Activated effector memory CD4-positive, alpha-beta T cell treated with Interleukin-2 at 50 U/mL for 16 hours (primary cell): ENCODE data around the gene BMPER.
"Not testable (repeated sequence)": the region's sequence is repeated elsewhere in the genome, so short reads cannot be mapped to it uniquely, and the experiment has no call there.

ENCODE experiments used
- DNase-seq: peaks from one replicate; pipeline ENCODE4 v3.0.0-alpha.2; 2020

The BMPER gene

DNA sequence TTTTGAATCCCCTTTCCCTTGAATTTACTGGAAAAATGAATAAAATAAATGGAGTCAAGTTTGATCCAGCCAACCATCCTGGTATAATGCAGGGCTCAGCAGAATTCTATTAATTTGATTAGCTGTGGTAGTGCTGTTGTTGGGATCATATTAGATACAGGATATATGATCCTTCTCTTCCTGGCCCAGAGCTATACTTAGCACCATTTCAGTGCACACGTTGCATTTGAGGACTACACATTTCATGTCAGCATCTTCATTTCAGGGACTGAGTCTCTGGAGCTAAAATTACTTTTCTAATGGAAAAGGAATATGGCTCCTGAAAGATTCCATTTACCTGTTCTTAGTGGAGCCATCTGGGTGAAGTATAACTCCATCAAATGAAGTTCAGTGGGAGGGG, 240.3 kb downstream of the BMPER start:
- DNase-seq: no peak

DNA sequence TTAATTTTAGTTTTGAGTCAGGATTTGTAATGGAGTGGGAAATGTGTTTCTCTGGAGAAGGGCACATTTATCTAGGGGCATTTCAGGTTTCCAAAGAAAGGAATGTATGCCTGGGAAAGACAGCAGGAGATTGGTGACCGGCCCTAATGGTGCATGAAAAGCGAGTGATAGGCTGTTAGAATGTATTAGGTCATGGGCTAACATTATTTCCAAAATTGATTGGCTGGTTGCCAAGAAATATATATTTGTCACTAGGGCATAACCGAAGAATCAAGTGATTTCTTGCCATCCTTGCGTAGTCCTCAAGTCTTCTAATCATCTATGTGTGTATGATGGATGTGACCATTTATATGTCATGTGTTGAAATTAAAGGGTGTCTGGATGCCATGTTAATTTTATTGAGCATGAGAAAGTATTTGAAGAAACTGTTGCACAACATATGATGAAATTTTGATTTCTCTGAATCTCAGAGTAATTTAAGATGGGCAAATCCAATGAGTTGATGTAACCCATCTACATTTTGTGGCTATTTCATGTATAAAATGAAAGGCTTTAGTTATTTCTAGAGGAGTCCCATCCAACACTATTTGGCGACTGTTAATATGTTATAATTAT, 248.4 kb downstream of the BMPER start:
- no peak for DNase-seq

DNA sequence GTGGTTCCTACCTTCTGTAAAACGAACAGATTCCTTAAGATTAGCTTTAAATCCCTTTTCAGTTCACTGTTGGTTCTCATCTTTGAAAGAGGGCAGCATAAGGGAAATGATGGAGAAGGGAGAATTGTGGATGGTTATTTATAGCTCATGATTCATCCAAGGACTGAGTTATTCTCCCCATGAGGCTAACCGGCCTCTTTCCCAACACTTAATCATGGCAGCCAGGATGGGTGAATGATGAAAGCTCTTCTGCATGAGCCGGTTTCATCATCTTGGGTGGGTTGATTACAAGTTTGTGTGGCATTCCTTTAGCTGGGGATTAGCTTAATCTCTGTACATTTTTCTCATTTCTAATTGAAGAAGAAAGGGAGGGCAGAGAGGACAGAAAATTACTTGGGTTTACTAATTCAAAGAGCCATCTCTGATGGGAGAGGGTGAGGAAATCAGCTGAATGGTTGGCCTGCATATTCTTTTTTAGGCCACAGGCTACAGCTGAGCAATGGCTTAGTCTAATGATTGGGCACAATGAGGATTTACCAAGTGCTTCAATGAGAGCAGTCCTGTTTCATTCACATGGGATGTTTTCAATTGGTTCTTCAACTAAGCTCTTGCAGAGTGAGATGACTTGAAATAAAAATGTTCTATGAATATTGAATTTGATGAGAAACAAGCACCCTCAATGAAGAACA, 250.0 kb downstream of the BMPER start:
- DNase-seq: no peak

DNA sequence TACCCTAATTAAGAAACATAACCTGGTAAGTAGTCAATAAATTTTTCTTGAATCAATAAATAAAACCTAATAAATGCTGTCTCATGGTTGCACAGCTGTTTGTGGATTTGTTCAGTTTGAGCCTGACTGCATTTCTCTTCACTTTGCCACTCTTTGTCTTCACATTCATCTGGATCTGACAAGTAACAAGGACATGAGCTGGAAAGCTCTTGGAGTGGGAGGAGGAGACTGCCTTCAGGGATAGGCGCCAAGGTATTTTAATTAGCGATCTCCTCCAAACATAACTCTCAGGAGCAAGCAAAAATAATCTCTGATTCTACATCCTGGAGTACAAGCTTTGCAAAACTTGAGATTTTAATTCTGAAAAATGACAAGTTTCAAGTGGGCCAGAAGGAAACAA, 251.0 kb downstream of the BMPER start:
- DNase-seq: no peak

DNA sequence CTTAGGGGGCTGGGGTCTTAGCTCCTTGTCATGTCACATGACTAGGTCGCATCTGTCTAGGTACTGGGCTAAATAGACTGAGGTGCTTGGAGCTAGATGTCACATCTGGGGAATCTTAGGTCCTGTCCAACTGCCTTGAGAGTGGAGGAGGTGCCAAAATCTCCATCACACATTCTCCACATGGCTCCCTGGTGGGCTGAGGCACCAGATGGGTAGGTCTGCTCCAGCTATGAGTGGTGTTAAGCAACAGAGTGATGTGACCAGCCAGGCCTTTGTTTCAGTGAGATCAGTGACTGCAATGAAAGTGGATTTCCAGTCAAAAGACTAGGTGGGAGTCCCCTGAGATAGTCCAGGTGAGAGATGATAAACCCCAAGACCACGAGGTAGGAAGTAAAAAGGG, 251.8 kb downstream of the BMPER start:
- no peak for DNase-seq

DNA sequence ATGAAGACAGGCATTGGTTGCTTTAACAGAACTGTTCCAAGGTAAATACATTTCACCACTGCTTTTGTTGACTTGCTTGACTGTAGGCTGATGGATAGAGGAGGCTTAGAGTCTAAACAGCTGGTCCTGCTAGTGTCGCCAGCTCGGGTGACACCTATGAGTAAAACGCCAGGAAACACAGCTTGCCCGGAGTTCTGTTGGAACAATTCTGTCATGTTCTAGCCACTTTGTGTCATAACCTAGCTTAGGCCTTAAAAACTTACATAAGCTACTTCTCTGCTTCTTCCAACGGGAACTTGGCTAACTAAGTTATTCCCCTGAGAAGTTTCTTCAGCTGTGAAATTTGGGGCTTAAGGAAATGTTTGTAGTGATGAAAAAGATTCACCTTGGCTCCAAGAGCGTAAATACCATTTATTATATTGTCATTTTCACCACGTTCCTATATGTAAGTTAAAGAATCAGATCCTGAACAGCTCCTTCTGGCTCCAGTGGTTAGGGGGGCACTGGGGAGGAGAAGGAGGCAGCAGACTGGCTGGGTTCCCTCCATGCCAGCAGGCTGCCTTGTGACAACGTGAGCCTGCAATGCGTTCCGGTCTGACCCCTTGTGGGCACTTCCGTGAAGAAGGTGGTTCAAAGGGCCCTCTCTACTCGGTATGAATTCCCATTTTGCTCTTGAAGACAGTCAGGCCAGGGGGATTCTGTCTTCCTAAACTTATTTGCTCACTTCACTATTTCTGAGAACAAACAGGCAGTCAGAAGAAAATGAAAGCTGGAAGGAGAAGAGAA, 253.2 kb downstream of the BMPER start:
- DNase-seq: no peak

DNA sequence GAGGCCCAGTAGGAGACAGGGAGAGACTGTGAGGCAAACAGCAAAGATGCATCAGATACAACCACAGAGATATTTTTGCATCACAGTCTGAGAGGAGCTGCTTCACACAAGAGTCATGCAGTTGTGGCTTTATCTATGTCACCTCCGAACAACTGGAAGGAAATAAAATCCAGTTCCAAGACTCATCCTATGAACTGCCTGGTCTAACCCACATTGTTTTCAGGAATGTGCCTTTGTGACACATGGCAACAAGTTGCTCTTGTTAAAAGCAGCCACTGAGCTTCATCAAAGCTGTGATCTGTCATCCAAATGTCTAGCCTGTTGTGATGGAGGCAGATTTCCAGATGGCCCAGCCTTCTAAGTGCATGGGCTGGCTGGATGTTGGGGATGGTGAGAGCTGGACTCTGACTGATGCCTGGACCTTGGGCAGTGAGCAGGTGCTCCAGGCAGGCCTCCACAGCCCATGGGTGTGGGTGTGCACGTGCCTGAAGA, 255.0 kb downstream of the BMPER start:
- DNase-seq: no peak

DNA sequence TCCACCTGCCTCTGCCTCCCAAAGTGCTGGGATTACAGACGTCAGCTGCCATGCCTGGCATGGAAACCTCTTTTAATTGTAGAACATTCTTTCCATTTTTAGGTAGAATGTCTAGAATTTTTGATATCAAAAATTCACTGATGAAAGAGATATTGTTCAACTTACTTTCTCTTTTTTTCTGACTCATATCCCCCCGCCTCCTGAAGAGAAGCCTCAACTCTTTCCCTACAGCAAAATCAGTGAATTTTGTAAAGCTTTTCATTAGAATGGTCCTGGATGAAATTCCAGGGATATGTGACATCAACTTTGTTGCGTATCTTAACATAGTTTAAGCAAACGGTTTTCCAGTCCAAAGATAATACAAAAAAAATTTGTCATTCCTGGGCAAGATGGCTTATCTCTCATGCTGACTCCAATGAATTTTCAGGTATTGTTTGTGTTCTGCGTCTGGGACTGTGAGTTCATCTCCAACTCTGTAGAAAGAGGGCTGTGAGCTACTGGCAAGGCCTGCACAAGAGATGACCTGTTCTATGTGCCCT, 256.8 kb downstream of the BMPER start:
- no peak for DNase-seq

DNA sequence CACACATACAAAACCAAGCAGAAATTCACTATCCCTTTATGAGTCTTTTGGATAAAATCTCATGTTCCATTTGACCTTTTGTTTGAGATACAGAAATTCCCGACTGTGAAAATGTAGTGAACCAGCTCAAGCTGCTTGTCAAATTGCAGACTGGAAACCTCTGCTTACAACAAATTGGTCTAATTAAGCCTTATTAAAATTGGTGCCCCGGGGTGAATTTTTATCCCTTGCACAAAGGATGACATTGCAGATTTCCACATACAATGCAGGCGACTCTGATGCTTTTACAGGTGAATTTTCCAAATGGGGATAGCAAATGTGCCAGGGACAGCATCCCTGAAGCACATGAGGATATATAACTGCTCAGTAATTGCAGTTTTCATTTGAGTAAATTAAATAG, 257.3 kb downstream of the BMPER start:
- no peak for DNase-seq

DNA sequence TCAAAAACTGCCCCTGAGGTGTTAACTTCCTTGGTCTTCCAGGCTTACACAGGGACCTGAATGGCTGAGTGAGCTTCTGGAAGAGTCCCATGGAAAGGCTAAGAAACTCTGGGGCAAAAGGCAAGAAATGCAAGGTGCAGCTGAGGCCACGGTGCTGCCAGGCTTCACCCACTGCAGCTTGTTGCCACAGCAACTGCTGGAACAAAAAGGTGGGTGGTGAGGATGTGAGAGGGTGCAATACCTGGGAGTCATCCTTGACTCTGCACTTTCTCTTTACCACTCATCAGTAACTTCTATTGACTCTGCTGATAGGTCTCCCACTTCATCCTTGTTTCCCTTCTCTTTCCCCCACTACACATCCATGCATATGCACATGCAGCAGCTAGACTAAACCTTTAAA, 258.6 kb downstream of the BMPER start:
- DNase-seq: no peak

DNA sequence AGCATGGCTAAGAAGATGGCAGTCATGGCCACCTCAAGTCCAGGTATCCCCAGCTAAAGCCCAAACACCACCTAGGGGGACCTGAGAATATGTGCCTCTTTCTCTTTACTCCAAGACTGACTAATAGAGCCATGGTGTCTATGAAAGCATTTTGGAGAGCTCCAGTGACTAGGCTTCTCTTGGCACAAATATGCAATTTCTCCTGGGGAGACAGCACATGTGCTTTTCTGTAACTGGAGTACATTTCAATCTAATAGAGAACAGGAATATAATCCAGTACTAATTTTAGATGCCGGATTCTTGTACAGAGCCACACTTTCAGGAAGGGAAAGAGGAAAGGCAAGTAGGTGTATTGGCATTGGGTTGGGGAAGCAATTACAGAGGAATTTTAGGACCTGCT, 260.1 kb downstream of the BMPER start:
- no peak for DNase-seq

DNA sequence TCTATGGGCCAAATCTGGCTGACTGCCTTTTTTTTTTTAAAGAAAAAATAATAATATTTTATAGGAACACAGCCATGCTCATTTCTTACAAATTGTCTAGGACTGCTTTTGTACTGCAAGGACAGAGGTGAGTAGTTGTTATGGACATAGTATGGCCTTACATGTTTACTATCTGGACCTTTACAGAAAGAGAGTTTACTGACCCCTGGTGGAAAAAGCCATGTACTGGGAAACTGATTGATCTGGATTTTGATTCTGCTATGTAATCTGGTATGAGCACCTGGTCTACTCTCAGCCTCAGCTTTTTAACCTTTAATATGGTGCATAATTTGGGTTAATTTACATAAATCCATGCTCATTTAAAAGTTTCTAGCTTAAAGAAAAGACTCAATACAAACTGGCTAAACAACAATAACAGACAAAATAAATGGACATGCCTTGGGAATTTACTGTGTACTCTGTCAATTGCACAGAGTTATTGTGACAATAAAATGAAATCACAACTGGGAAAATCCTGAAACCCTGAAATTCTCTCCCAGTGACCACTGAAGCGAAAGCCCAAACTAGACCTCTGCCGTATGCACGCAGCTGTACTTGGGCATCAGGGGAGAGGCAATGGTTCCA, 260.7 kb downstream of the BMPER start:
- DNase-seq: no peak

DNA sequence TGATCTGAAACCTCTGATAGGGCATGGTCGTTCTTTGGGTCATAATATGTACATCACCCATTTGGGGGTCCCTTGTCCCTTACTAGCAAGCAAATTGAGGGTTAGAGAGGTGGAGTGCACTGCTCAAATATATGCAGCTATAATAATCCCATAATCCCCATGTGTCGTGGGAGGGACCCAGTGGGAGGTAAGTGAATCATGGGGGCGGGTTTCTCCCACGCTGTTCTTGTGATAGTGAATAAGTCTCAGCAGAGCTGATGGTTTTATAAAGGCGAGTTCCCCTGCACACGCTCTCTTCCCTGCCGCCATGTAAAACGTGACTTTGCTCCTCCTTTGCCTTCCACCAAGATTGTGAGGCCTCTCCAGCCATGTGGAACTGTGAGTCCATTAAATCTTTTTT, 262.7 kb downstream of the BMPER start:
- DNase-seq: no peak

DNA sequence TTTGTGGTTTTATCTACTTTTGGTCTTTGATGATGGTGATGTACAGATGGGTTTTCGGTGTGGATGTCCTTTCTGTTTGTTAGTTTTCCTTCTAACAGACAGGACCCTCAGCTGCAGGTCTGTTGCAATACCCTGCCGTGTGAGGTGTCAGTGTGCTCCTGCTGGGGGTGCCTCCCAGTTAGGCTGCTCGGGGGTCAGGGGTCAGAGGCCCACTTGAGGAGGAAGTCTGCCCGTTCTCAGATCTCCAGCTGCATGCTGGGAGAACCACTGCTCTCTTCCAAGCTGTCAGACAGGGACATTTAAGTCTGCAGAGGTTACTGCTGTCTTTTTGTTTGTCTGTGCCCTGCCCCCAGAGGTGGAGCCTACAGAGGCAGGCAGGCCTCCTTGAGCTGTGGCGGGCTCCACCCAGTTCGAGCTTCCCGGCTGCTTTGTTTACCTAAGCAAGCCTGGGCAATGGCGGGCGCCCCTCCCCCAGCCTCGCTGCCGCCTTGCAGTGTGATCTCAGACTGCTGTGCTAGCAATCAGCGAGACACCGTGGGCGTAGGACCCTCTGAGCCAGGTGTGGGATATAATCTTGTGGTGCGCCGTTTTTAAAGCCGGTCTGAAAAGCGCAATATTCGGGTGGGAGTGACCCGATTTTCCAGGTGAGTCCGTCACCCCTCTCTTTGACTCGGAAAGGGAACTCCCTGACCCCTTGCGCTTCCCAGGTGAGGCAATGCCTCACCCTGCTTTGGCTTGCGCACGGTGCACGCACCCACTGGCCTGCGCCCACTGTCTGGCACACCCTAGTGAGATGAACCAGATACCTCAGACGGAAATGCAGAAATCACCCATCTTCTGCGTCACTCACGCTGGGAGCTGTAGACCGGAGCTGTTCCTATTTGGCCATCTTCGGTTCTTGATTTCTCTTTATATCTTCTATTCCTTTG, 269.6 kb downstream of the BMPER start:
- DNase-seq: not testable (repeated sequence)

DNA sequence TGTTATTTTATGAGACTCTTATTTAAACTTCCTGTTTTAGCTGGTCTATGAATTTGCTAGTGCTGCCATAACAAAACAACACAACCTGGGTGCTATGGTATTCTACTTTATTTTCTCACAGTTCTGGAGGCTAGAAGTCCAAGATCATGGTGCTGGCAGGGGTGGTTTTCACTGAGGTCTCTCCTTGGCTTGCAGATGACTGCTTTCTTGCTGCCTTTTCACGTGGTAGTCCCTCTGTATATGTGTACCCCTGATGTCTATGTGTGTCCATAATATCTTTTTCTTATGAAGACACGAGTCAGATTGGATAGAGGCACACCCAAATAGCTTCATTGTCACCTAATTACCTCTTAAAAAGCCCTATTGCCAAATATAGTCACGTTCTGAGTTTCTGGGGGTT, 270.5 kb downstream of the BMPER start:
- no peak for DNase-seq

DNA sequence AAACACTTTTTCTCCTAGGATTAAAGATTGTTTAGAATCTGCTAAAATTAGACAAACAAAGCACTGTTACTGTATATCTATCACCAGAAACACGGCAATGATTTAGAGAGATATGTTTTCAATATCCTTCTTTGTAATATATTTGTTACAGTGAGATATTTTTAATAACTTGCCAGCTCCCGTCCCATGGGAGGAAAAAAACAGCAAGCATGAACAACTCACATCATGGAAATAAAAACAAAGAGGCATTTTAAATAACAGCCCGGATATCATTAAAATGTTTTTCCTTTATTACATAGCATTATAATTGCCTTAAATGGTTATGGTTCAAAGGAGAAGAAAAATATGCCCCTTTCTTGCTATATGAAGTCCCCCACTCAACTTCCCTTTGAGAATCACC, 272.1 kb downstream of the BMPER start:
- DNase-seq: no peak

DNA sequence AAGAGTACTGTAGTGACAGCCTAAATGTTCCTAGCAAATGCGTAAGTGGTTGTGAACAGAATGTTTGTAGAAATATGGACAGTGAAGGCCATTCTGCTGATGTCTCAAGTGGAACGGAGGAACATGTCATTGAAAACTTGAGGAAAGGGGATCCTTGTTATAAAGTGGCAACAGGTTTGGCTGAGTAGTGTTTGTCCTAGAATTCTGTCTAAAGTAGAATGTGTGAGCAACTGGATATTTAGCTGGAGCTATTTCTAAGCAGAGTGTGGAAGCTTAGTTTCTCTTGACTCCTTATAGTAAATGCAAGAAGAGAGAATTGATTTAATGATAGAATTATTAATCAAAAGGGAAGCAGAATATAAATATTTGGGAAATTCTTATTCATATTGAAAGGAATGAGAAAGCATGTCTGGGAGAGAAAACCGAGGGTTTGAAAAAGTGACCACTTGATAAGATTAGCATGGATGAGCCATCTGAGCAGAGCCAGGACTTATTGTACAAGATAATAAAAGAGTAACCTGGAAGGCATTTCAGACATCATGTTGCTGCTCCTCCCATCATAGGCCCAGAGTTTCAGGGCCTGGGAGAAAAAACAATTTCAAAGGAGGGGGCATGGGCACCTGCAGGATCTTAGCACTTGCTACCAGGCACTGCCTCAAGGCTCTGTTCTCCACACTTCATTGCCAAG, 276.1 kb downstream of the BMPER start:
- DNase-seq: no peak

DNA sequence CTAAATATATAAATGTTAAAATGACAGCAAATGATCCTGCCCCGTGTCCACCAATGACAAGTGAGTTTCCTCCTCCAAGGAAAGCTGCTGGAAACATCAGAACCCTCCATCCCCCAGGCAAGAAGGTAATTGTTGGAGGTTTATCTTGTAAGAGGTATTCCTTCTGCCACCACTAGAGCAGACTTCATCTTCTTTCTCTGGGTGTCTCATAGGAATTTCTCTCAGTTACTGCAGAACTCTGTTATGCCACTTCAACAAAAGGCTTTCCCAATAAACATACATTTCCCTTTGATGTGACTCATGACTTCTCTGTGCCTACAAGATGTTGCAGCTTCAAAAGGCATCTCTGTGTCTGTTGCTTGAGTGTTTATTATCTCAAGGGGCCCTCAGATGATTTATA, 279.1 kb downstream of the BMPER start:
- DNase-seq: no peak

DNA sequence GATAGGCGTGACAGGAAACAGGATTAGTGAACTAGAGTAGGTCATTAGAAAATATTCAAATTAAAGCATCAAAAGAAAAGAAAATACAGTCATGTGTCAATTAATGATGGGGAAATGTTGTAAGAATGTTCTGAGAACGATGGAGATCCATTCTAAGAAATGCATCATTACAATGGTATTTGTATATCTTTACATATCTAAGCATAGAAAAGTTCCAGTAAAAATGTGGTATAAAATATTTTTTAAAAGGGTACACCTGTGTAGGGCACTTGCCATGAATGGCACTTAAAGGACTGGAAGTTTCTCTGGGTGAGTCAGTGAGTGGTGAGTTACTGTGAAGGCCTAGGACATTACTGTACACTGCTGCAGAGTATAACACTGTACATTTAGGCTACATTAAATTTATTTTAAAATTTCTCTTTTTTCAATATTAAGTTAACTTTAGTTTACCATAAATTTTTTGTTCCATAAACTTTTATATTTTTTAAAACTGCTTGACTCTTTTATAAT, 282.5 kb downstream of the BMPER start:
- DNase-seq: no peak

DNA sequence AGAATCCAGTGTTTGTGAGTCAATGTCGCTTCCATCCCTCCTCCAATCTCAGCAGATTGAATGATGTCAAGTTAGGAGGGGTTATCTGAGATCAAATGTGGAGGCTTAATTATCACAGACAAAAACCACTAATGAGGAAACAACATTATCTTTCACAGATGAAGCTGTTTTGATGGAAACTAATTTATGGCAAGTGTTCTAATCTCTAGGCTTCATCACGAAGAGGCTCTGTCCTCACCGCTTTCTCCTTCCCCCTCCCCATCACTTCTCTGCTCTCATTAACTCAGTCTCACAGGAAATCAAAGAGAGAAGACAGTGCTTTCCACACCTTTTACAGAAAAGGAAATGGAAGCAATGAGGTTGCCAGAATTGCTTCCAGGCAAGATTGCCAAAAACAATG, 283.7 kb downstream of the BMPER start:
- DNase-seq: no peak

DNA sequence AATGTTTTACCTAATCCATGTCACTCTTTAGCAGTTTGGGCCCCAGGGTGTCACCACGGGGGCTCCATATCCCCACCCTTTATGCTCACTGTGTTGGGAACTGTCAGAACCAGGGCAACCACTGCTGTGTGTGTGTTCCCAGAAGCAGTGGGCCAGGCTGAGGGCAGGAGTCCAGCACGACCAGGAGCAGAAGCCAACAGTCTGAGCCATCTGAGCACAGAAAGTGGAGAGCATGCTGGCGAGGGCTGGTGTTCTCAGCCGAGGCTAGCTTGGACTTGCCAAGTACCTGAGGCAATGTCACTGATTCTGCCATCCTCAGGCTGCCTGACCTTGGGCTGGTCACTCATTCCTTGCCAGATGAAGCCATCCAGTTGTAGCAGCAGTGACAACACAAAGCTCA, 285.0 kb downstream of the BMPER start:
- DNase-seq: no peak
